GM21381 (cell line): ENCODE data around the gene SLC17A7.

Experiments
- ATAC-seq: cut with Tn5 transposase; IDR thresholded peaks from one replicate; pipeline ENCODE4 v1.9.1; 2021; ENCODE audit warnings: mild to moderate bottlenecking, moderate library complexity; ENCODE audit not compliant: unreplicated experiment

The SLC17A7 gene

DNA sequence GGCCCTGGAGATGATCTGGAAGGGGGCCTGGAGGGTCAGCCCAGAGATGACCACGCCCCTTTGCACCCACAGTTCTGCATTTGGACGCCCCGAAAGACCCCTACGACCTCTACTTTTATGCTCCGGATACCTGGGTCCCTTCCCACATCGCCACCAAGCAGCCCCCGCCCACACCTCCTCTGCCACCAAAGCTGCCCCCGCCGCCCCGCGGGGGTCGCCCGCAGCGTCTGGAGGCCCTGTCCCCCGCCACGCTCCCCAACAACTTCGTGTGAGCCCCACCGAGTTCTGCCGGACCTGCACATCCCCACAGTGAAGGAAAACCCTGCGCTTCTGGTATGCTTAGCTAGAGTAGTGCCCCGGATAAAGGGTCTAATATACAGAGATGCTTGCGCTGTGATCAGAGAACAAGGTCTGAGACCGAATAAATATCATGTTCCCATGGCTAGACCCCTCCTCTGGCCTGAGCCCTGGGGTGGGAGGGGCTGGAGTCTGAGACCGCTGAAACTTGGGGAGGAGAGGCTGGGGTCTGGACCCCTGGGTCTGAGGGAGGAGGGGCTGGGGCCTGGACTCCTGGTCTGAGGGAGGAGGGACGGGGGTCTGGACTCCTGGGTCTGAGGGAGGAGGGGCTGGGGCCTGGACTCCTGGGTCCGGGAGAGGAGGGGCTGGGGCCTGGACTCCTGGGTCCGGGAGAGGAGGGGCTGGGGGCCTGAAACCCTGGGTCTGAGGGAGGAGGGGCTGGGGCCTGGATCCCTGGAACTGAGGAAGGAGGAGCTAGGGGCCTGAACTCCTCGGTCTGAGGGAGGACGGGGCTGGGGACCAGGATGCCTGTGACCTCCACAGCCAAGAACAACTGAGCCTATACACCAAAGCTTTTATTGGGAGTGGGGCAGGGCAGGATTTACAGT, 12.5 kb downstream of the SLC17A7 start:
- ATAC-seq, result no peak

DNA sequence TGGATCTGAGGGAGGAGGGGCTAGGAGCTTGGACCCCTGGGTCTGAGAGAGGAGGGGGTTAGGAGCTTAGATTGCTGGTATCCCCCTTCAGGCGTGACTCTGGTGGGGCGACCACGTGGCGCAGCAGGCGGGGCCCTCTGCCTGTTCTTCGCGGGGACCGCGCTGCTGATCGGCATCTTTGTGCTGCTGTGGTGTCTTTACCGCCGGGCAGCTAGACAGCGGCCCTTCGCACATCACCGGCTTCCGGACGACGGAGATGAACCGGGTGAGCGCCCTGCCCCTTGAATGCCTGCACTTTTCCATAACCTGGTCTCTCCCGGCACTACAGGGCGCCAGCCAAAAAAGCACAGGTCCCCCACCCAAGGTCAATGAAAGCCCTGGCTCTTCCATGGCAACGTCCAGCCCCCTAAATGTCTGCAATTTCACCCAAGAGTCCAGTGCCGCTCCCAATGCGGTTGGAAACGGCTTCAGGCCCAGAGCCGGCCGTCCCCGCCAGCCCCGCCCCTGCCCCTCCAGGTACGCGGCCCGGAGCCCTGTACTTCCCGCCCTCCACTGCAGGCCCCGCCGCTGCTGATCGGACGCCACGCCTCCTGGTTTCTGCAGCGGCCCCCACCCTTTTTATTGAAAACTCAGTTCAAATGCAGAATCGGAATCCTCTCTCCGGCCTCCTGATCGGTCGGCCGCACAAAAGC, 13.3 kb downstream of the SLC17A7 start:
- ATAC-seq, result no peak

DNA sequence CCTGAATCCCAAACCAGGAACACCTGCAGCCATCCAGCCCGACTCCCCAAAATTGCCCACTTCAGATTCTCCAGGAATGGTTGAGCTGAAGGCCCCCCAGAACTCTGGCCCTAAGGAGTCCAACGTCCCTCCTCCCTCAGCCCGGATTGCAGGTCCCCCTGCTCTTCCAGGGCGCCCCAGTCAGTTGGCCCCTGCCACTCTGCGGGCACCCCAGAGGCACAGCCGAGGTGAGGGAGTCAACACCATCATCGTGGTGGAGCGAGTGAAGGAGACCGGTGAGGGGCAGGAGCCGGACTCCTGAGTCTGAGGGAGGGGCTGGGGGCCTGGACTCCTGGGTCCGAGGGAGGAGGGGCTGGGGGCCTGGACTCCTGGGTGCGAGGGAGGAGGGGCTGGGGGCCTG, 14.0 kb downstream of the SLC17A7 start:
- ATAC-seq, result no peak

DNA sequence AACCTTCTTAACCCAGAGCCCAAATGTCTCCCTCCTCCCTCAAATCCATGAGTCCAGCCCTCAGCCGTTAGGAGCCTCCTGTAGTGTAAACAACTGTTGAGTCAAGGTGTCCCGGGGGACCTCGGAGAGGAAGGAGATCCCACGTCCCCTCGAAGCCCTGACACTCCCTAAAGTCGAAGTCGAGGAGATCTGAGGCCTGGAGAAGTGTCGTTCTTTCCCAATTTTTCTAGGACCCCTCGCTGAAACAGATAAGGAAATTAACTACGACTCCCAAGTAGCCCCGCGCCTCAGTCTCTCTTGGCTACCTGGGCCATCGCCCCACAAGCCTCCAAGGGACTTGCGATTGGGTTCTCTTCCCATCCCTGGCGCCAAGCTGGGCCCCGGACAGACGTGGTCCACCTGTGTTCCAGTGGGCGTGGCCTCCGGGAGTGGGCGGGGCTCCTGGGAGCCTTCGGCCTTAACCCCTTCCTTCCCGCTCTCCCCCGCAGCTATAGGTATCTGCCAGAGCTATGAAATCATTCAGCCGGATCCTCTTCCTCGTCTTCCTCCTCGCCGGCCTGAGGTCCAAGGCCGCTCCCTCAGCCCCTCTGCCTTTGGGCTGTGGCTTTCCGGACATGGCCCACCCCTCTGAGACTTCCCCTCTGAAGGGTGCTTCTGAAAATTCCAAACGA, 15.3 kb downstream of the SLC17A7 start:
- ATAC-seq, result no peak

- no peak for ATAC-seq
Observed at GRCh38 chr19:49425178-49425577, 16.1 kb downstream of the SLC17A7 start, which contains the start of gene GFY. Gene GFY (plus strand): TSS chr19:49425388. CDS start chr19:49426431, 1,043 bp downstream.

- ATAC-seq, result no peak
Observed at GRCh38 chr19:49423985-49424303, 17.4 kb downstream of the SLC17A7 start.

GRCh38 chr19:49423071-49423984, 18.0 kb downstream of the SLC17A7 start, which contains the start of gene PTH2:
Gene PTH2 (minus strand): TSS chr19:49423441. CDS start chr19:49423339, 102 bp downstream.
- ATAC-seq, result no peak

GRCh38 chr19:49422407-49423070, 18.8 kb downstream of the SLC17A7 start:
- no peak for ATAC-seq

DNA sequence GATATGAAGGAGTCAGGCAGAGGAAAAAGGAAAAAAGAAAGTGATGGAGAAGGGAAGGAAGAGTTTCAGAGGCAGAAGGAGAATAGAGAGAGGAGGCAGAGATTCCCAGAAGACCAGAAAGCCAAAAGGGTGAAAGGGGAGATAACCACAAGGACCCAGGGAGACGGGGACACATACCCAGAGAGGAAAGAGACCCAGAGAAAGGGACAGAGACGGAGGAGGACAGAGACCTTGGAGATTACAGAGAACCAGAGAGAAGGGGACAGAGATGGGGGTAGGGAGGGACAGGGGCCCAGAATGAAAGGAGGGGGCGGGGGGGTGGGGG, 19.5 kb downstream of the SLC17A7 start:
- ATAC-seq, result no peak

- no peak for ATAC-seq
Observed at GRCh38 chr19:49421039-49421877, 20.1 kb downstream of the SLC17A7 start.

- no peak for ATAC-seq
Observed at GRCh38 chr19:49420227-49420626, 21.1 kb downstream of the SLC17A7 start.

GRCh38 chr19:49419173-49419572, 22.2 kb downstream of the SLC17A7 start:
- ATAC-seq, result no peak

DNA sequence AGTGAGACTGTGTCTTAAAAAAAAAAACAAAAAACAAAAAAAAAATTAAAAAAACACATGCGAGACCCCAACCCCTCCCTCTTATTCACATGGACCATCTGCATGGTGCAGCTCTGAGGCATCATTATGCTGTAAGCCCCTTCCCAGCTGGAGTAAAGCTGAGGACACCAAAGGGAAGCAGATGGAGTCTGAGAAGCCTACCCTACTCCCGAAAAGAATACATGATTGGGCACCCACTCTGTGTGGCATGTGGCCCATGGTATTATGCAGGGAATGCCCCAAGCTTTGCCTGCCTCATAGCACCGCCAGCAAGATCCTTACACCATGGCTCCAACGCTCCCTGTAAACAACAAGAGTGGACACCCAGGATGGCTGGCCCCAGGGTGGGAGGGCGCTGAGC, 22.8 kb downstream of the SLC17A7 start:
- ATAC-seq, result no peak

DNA sequence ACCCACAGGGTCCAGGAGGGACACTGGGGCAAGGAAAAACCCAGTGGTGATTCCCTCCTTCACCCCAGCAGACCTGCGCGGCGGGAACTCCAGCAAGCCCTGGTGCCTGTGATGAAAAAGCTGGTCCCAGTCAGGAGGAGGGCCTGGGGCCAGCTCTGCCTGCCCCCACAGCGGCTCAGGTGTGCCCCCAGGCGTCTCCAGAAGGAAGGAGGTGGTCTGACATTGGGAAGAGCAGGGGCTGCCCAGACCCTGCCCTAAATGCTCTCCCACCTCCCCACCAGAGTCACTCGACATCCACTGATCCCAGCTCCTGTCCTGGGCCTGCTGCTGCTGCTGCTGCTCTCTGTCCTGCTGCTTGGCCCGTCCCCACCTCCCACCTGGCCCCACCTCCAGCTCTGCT, 24.2 kb downstream of the SLC17A7 start:
- no peak for ATAC-seq

DNA sequence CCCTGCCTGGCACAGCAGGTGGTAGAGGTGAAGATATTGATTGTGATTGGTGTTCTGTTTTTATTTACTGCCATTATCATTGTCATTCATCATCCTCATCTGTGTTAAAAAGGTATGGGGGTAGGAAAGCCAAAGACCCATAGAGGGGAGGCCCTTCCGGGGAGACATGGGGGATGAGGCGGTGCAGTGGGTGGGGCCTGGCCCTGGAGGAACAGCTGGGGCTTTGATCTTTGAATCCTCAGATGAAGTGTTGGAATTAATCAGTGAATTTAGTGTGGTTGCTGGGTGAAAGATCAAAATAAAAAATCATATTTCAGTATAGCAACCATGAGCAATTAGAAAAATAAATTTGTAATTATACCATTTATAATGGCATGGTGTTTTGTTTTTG, 25.5 kb downstream of the SLC17A7 start:
- no peak for ATAC-seq

- no peak for ATAC-seq
Observed at GRCh38 chr19:49415102-49415809, 26.1 kb downstream of the SLC17A7 start.

- ATAC-seq, result no peak
Observed at GRCh38 chr19:49414256-49414655, 27.1 kb downstream of the SLC17A7 start.

DNA sequence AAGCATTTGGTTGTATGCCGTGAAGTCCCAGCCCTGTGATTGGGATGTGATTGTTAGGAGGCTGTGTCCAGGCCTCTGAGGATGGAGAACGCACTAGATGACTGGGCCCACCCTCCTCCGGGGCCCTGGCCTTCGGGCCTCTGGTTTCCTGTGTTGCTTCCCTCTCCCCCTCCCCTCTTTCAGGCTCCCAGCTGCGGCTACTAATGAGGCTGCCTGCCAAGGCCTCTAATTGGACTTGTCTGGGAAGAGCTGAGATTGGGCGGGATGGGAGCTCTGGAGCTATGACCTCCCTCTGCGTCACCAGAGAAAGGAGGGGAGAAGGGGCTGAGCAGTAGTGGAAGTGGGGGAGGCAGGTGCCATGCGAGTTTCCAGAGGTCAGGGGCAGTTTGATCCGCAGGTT, 28.0 kb downstream of the SLC17A7 start:
- no peak for ATAC-seq
